Aorta (tissue), 5 donors: ENCODE measurements around the gene APOA1. TPM values are rescaled to one million over a fixed set of nuclear protein-coding genes. Genes with fewer than 3 reads are reported as not detected.

Source experiments
- ATAC-seq: fragments of 200-7000 bp; cut with Tn5 transposase; one replicate; pipeline ENCODE4 v1.9.1; 2022; ENCODE audit warnings: moderate library complexity; ENCODE audit not compliant: low FRiP score
- DNase-seq, 2 donors: peaks; one replicate each; pipeline ENCODE4 v3.0.0-alpha.2; 2020
- H3K27ac ChIP-seq, 2 donors: one replicate each; pipeline ENCODE4 v1.5.1; 2013; ENCODE audit warnings: low read length in 2 of 2, mild to moderate bottlenecking in 2 of 2, moderate library complexity in 2 of 2, control low read depth in 1 of 2, inconsistent platforms in 1 of 2, low read depth in 1 of 2
- H3K27me3 ChIP-seq, 2 donors: one replicate each; pipeline ENCODE4 v1.6.1; 2013; ENCODE audit warnings: control low read depth in 1 of 2, low read length in 1 of 2, mild to moderate bottlenecking in 1 of 2, moderate library complexity in 1 of 2; ENCODE audit not compliant: insufficient read depth in 2 of 2, control insufficient read depth in 1 of 2
- H3K36me3 ChIP-seq, 2 donors: one replicate each; pipeline ENCODE4 v1.6.1; 2013; ENCODE audit warnings: control low read depth in 1 of 2, low read length in 1 of 2, mild to moderate bottlenecking in 1 of 2; ENCODE audit not compliant: insufficient read depth in 2 of 2, control insufficient read depth in 1 of 2
- H3K4me1 ChIP-seq, 2 donors: one replicate each; pipeline ENCODE4 v1.6.1; 2013; ENCODE audit warnings: low read length in 2 of 2, control low read depth in 1 of 2, mild to moderate bottlenecking in 1 of 2, moderate library complexity in 1 of 2; ENCODE audit not compliant: insufficient read depth in 2 of 2, control insufficient read depth in 1 of 2
- H3K4me3 ChIP-seq, 2 donors: one replicate each; pipeline ENCODE4 v1.5.1; 2013; ENCODE audit warnings: low read length in 2 of 2, control low read depth in 1 of 2, mild to moderate bottlenecking in 1 of 2
- H3K9me3 ChIP-seq: one replicate; pipeline ENCODE4 v1.6.1; 2013; ENCODE audit warnings: mild to moderate bottlenecking, low read length; ENCODE audit not compliant: control insufficient read depth
- WGBS, 2 donors: extraction: QIAGEN DNeasy Blood & Tissue Kit; methylation state at CpG; one replicate each; pipeline ENCODE4 v1.1.7; 2013; 5-methylcytosine and 5-hydroxymethylcytosine counted together
- intact Hi-C, 2 donors: fragments of 100-400 bp; cut with DNase I; formaldehyde crosslinking; loops; one replicate each; pipeline versions ENCODE4 v1.14.2 to v1.15.0; 2022
- polyA plus RNA-seq, 2 donors: library from polyadenylated mRNA; stranded (reverse); fragments of 200-250 nt; gene quantifications; one replicate each; pipeline ENCODE4 v1.2.3, GENCODE V29; 2013
- total RNA-seq, 2 donors: library from RNA; stranded (reverse); fragmentation: NEBNext Ultra II Directional; extraction: Animal tissue kit (Norgen Biotek cat#: 25700); gene quantifications; one replicate each; pipeline ENCODE4 v1.2.1, GENCODE V29; 2021
- donor health status: healthy with polysubstance abuse.
- donor health status: Bipolar disorder and iron deficiency.
- donor health status: DM: no; HTN: no; CAD: no.
- donor health status: DM: no; HTN: no; CAD: no.
- donor health status: DM: yes; HTN: yes; CAD: no.

Gene APOA1
- total and polyA plus RNA-seq, 4 donors, result 1.2 to 416 TPM; not detected in 2

DNA sequence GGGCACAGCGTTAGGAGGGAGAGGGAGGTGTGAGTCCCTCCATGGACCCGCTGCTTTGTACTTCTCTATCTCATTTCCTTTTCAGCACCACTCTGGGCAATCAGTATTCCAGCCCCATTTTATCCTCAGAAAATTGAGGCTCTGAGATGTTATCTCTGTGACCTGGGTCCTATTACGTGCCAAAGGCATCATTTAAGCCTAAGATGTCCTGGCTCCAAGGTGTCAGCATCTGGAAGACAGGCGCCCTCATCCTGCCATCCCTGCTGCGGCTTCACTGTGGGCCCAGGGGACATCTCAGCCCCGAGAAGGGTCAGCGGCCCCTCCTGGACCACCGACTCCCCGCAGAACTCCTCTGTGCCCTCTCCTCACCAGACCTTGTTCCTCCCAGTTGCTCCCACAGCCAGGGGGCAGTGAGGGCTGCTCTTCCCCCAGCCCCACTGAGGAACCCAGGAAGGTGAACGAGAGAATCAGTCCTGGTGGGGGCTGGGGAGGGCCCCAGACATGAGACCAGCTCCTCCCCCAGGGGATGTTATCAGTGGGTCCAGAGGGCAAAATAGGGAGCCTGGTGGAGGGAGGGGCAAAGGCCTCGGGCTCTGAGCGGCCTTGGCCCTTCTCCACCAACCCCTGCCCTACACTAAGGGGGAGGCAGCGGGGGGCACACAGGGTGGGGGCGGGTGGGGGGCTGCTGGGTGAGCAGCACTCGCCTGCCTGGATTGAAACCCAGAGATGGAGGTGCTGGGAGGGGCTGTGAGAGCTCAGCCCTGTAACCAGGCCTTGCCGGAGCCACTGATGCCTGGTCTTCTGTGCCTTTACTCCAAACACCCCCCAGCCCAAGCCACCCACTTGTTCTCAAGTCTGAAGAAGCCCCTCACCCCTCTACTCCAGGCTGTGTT, 8.5 kb downstream of the APOA1 start:
- 78 to 87% methylated on average over 13 to 16 of the region's 16 CpGs for WGBS, 2 donors
- Histone ChIP-seq H3K9me3 (no peaks in the 10 kb centered on the region), H3K27ac (no peak overlapping the region), H3K36me3 (no peaks in the 10 kb centered on the region), H3K4me1 (no peaks in the 10 kb centered on the region), H3K27me3 (no peaks in the 10 kb centered on the region), H3K4me3 (no peak overlapping the region)
- intact Hi-C loops, result no loop called here
- ATAC-seq (no peak), DNase-seq (no peak)

DNA sequence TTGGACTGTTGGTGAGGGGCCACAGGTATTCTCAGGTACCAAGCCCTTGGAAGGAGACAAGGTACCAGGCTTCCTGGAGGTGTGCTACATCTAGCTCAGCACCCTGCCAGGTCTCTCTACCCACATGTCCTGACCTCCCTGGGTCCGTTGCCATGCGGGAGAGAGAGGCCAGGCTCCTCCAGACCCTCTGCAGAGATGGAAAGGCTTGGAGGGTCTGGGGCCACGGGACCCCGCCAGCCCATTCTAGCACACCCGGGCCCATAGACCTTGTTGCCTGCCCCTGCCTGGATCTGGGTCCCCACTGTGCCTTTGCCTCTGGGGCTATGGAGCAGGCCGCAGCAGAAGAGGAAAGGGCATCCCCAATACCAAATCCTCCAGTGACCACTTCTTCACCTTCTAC, 10.0 kb downstream of the APOA1 start:
- intact Hi-C loops, result no loop called here
- Histone ChIP-seq H3K27ac (no peak overlapping the region), H3K27me3 (no peaks in the 10 kb centered on the region), H3K4me3 (no peak overlapping the region), H3K36me3 (no peaks in the 10 kb centered on the region), H3K9me3 (no peaks in the 10 kb centered on the region), H3K4me1 (no peaks in the 10 kb centered on the region)
- DNase-seq (no peak), ATAC-seq (no peak)
- 94 to 96% methylated on average over 6 of the region's 6 CpGs for WGBS, 2 donors

DNA sequence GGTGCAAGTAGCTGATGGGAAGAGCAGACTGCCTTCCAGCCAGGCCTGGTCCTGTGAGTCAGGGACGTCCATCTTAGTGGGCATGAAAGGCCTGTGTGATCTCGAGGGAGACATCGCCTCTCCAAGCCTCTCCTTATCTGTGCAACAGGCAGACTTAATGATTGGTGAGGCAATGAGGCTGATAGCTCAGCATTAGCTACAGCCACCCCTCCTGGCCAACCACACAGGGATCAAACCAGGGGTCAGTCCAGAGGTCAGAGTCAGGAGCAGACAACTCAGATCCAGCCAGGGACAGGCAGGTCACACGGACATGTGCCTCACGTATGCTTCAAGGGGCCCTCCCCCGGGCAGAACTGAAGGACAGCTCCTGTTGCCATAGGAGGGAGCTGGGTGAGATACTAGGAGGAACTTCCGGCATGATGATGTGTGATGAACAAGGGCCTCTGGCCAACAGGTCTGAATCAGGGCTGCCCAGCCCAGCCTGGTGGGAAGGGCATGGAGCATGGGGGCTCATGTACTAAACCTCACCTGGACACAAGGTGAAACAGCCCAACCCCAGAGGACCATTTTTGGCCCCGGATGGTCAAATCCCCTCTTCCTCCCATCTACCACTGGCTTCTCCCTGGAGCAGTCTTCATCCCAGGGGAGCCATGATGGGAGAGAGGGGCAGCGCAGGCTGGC, 10.5 kb downstream of the APOA1 start:
- Histone ChIP-seq H3K27me3 (no peaks in the 10 kb centered on the region), H3K9me3 (no peaks in the 10 kb centered on the region), H3K4me3 (no peak overlapping the region), H3K4me1 (no peaks in the 10 kb centered on the region), H3K27ac (no peak overlapping the region), H3K36me3 (no peaks in the 10 kb centered on the region)
- DNase-seq, result no peak
- no peak for ATAC-seq
- 84 to 88% methylated on average over 9 of the region's 9 CpGs for WGBS, 2 donors
- intact Hi-C loops, result no loop called here

DNA sequence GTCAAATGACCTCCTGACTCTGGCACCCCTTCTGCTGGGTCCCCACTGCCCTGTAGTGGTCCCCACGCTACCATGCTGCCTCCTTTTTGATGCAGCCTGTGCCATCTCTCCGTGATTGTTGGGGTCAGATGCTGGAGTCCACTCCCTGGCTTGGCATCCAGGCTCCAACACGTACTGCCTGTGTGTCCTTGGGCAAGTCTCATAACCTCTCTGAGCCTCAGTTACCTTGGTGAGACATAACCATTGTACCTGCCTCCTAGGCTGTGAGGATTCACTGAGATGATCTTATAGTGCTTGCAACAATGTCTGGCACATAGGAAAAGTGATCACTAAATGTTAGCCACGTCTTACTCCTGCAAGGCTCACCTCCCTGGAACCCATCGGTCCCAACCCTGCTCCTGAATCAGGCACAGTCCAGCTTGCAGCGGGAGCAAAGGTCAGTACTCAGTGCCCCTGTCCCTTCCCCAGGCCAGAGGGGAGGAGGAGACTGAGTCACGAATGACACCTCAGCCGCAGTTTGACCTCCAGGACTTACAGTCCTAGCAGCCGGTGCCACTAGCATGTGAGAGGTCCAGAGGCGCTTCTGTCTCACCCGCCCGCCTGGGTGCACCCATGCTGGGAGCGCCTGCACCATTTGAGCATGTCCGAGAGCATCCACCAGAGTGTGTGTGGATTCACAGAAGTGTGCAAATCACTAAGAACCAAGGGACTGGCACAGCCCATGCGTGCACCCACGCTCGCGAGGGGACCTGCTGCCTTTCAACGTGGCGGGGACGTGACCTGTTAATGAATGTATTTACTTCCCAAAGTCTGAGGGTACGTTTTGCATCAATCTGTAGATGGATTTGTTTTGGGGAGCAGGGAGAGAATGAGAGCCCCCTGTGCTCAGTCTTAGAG, 11.3 kb downstream of the APOA1 start:
- Histone ChIP-seq H3K27ac (no peak overlapping the region), H3K27me3 (no peaks in the 10 kb centered on the region), H3K4me3 (no peak overlapping the region), H3K36me3 (no peaks in the 10 kb centered on the region), H3K9me3 (no peaks in the 10 kb centered on the region), H3K4me1 (no peaks in the 10 kb centered on the region)
- whole genome bisulfite sequencing, 2 donors, result 80 to 84% methylated on average over 22 of the region's 22 CpGs
- ATAC-seq (no peak), DNase-seq (no peak)
- intact Hi-C loops, result no loop called here

DNA sequence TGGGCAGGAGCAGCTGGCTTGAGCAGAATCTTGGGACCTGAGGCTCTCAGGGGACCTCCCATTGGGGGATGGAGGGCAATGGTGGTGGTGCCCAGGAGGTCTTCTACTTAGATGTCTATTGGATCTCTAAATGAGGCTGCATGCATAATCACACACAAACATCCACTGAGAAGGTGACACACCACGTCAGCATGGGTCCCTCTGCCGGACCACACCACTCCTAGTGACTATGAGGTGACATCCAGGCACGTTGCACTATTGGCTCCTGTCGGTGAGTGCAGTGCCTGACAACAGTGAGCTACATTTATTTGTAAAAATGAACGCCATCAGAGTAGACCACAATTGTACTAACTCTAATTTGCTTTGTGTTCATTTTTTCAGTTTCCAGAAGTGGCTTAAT, 12.0 kb downstream of the APOA1 start:
- Histone ChIP-seq H3K4me1 (no peaks in the 10 kb centered on the region), H3K36me3 (no peaks in the 10 kb centered on the region), H3K9me3 (no peaks in the 10 kb centered on the region), H3K27me3 (no peaks in the 10 kb centered on the region), H3K27ac (no peak overlapping the region), H3K4me3 (no peak overlapping the region)
- intact Hi-C loops, result no loop called here
- no peak for ATAC-seq
- DNase-seq, result no peak
- WGBS, 2 donors, result 81 to 83% methylated on average over 5 of the region's 5 CpGs

DNA sequence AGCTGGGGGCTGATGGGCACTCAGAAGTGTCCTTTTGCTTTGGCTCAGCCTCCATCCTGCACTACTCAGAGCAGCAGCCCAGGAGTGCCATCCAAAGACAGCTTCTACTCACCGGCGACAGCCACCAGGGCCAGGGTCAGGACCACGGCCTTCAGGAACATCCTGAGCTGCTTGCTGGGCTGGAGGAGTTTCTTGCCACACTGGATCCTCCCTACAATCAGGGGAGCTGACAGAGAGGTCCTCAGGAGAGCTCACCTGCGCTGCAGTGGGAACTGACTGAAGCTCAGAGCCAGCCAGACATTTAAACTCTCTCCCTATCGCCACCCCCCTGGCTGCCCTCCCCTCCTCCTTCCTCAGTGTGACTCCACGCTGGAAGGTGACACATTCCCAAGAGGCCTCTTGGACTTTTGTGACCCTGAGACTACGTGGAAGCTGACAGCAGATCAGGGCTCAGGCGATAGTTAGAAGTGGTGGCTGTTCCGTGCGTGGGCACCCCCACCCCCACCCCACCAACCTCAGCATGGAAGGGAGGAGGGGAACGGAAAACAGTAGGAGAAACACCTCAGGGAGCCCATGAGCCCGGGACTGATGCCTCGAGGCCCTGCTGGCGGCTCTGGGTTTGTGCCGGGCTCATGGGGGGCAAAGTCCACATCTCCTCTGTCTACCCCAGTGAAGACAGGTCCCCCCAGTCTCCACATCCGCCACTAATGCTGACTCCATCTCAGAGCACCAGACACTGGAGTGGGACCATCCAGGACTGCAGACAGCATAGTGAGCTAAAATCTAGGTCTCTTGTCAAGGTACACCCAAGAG, 14.2 kb downstream of the APOA1 start, which contains the start of gene APOA4:
Gene APOA4 (minus strand): TSS at position 274 of the 813 bp plus-strand sequence. CDS start 113 bp downstream, at position 161.
- no peaks in the 10 kb centered on the region for H3K27me3 ChIP-seq
- H3K27ac ChIP-seq, result no peak within 1 kb of the TSS
- H3K4me1 ChIP-seq, result no peaks in the 10 kb centered on the region
- DNase-seq (no peak), ATAC-seq (no peak)
- no peaks in the 10 kb centered on the region for H3K36me3 ChIP-seq
- H3K4me3 ChIP-seq, result no peak within 1 kb of the TSS
- H3K9me3 ChIP-seq, result no peaks in the 10 kb centered on the region
- WGBS, 2 donors, result 82 to 84% methylated on average over 16 of the region's 16 CpGs
- intact Hi-C loops, result no loop called here

DNA sequence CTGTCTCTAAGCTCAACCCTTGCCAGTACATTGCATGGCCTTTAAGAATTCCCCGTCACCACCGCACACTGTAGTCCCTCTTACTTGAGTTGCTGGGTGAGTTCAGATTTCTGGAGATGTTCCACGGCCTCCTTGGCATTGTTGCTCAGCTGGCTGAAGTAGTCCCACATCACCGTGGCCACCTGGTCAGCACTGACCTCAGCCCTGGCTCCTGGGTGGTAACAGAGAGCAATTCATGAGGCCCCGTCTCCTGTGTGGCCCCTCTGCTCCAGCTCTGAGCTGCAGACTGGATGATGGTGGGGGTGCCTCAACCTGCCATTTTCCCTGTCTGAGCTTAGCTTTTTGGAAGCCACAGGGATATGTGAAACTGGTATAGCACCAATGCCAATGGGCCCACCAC, 14.8 kb downstream of the APOA1 start:
- Histone ChIP-seq H3K27ac (no peak overlapping the region), H3K36me3 (no peaks in the 10 kb centered on the region), H3K4me3 (no peak overlapping the region), H3K9me3 (no peaks in the 10 kb centered on the region), H3K4me1 (no peaks in the 10 kb centered on the region), H3K27me3 (no peaks in the 10 kb centered on the region)
- intact Hi-C loops, result no loop called here
- 61 to 68% methylated on average over 5 of the region's 5 CpGs for WGBS, 2 donors
- ATAC-seq (no peak), DNase-seq (no peak)
